ENCODE results near the gene TSPAN3.
A peak's percentile ranks its signal among the peaks of the same experiment; 100 is the strongest.

TSPAN3 gene

GRCh38 chr15:77084436-77084835 lies 13.5 kb upstream of the TSPAN3 start:
- no peak for DNase-seq (ENCODE audit: low spot score)

GRCh38 chr15:77083381-77084160 lies 12.7 kb upstream of the TSPAN3 start:
- DNase-seq (ENCODE audit: low spot score), result peak; percentile 94

- no peak for DNase-seq (ENCODE audit: low spot score)
Observed at GRCh38 chr15:77081971-77082370, 11.1 kb upstream of the TSPAN3 start.

GRCh38 chr15:77076323-77076915 lies 5.5 kb upstream of the TSPAN3 start:
- no peak for DNase-seq (ENCODE audit: low spot score)

GRCh38 chr15:77075528-77075927 lies 4.6 kb upstream of the TSPAN3 start:
- no peak for DNase-seq (ENCODE audit: low spot score)

GRCh38 chr15:77074350-77074749 lies 3.4 kb upstream of the TSPAN3 start:
- DNase-seq (ENCODE audit: low spot score), result no peak

GRCh38 chr15:77071305-77072223 lies 655 bp upstream of the TSPAN3 start:
- DNase-seq (ENCODE audit: low spot score), result no peak

- no peak for DNase-seq (ENCODE audit: low spot score)
Observed at GRCh38 chr15:77070180-77070494, 772 bp downstream of the TSPAN3 start.

GRCh38 chr15:77069521-77070121 lies 1.3 kb downstream of the TSPAN3 start:
- peak; percentile 32 for DNase-seq (ENCODE audit: low spot score)

GRCh38 chr15:77068633-77069032 lies 2.3 kb downstream of the TSPAN3 start:
- DNase-seq (ENCODE audit: low spot score), result no peak

GRCh38 chr15:77067691-77068367 lies 3.1 kb downstream of the TSPAN3 start:
- DNase-seq (ENCODE audit: low spot score), result no peak

- DNase-seq (ENCODE audit: low spot score), result peak; percentile 60
Observed at GRCh38 chr15:77066971-77067690, 3.8 kb downstream of the TSPAN3 start.

- no peak for DNase-seq (ENCODE audit: low spot score)
Observed at GRCh38 chr15:77064539-77065308, 6.2 kb downstream of the TSPAN3 start.

- DNase-seq (ENCODE audit: low spot score), result no peak
Observed at GRCh38 chr15:77064063-77064462, 6.8 kb downstream of the TSPAN3 start.

GRCh38 chr15:77063249-77063648 lies 7.7 kb downstream of the TSPAN3 start:
- no peak for DNase-seq (ENCODE audit: low spot score)

GRCh38 chr15:77060546-77060945 lies 10.4 kb downstream of the TSPAN3 start:
- no peak for DNase-seq (ENCODE audit: low spot score)

- no peak for DNase-seq (ENCODE audit: low spot score)
Observed at GRCh38 chr15:77059786-77060361, 11.0 kb downstream of the TSPAN3 start.

GRCh38 chr15:77058468-77058867 lies 12.4 kb downstream of the TSPAN3 start:
- DNase-seq (ENCODE audit: low spot score), result no peak

GRCh38 chr15:77057685-77058084 lies 13.2 kb downstream of the TSPAN3 start:
- no peak for DNase-seq (ENCODE audit: low spot score)

GRCh38 chr15:77057072-77057471 lies 13.8 kb downstream of the TSPAN3 start:
- DNase-seq (ENCODE audit: low spot score), result no peak

Measured in HuH-7.5 (cell line).